ENCODE data around the gene NGFR. TPM values are rescaled to one million over a fixed set of nuclear protein-coding genes. Genes with fewer than 3 reads are reported as not detected.

Gene NGFR
- total and polyA plus RNA-seq, 12 donors: 1.8 to 22.9 (median 4.7) TPM

- intact Hi-C loops (cut with DNase I): no loop called here
- ATAC-seq (peak in 2 of 8 donors; percentile 40 to 53), DNase-seq (peak in 1 of 2 donors; percentile 35)
- Histone ChIP-seq H3K36me3 (no peaks in the 10 kb centered on the region), H3K27ac (no peak overlapping the region), H3K4me3 (no peak overlapping the region), H3K27me3 (peaks cover 0 to 81% (median 65%) of the 10 kb centered on the region in 7 donors), H3K4me1 (peaks cover 0 to 9% (median 0%) of the 10 kb centered on the region in 9 donors), H3K9me3 (no peaks in the 10 kb centered on the region)
- 36 to 39% methylated on average over 8 of the region's 8 CpGs for WGBS, 2 donors
- no peak for TF ChIP-seq CTCF (IDR thresholded peaks at IDR 0.05)
Observed at GRCh38 chr17:49488612-49489011, 6.5 kb upstream of the NGFR start.

- no peak for DNase-seq
- H3K36me3 ChIP-seq: no peaks in the 10 kb centered on the region
- H3K27ac ChIP-seq: no peak overlapping the region
- 91% methylated on average over 4 of the region's 4 CpGs for WGBS, 2 donors
- H3K4me1 ChIP-seq: peaks cover 0 to 9% (median 0%) of the 10 kb centered on the region in 9 donors
- no peak for TF ChIP-seq CTCF (IDR thresholded peaks at IDR 0.05)
- intact Hi-C loops (cut with DNase I): no loop called here
- peaks cover 0 to 85% (median 61%) of the 10 kb centered on the region in 7 donors for H3K27me3 ChIP-seq
- no peak overlapping the region for H3K4me3 ChIP-seq
- H3K9me3 ChIP-seq: no peaks in the 10 kb centered on the region
- ATAC-seq: no peak
Observed at GRCh38 chr17:49489348-49489747, 5.7 kb upstream of the NGFR start.

DNA sequence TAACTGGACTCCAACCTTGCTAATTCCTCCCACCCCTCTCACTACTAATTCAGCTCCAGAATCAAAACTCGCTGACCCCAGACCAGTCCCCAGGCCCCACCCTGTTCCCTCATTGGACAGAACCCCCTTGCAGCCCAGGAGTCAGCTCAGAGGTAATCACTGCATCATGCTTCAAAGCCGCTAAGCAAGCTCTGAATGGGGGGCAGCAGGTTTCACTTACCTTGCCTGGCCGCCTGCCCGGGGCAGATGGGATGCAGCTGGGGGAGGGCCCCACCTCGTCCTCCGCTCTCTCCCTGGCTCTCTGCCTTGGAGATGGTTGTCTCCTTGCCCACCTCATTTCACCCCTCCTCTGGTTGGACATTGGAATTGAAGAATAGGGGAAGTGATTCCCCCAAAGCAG, 4.8 kb upstream of the NGFR start:
- Histone ChIP-seq H3K27me3 (peaks cover 0 to 88% (median 57%) of the 10 kb centered on the region in 7 donors), H3K9me3 (no peaks in the 10 kb centered on the region), H3K4me3 (no peak overlapping the region), H3K27ac (no peak overlapping the region), H3K36me3 (no peaks in the 10 kb centered on the region), H3K4me1 (peaks cover 0 to 15% (median 2%) of the 10 kb centered on the region in 9 donors)
- no peak for ATAC-seq
- DNase-seq: no peak
- TF ChIP-seq CTCF (IDR thresholded peaks at IDR 0.05): no peak
- 82 to 85% methylated on average over 6 of the region's 6 CpGs for WGBS, 2 donors
- intact Hi-C loops (cut with DNase I): loop anchor here in 1 of 10 donors (10.0 kb wide), 1 partner anchor 55 kb away; no protein-coding TSS in a partner anchor

GRCh38 chr17:49491192-49491769, 3.8 kb upstream of the NGFR start:
- H3K27ac ChIP-seq: no peak overlapping the region
- WGBS, 2 donors: 48 to 51% methylated on average over 5 of the region's 5 CpGs
- DNase-seq: no peak
- H3K4me3 ChIP-seq: no peak overlapping the region
- H3K9me3 ChIP-seq: no peaks in the 10 kb centered on the region
- peaks cover 0 to 20% (median 10%) of the 10 kb centered on the region in 9 donors for H3K4me1 ChIP-seq
- TF ChIP-seq CTCF (IDR thresholded peaks at IDR 0.05): no peak
- intact Hi-C loops (cut with DNase I): loop anchor here in 1 of 10 donors (10.0 kb wide), 1 partner anchor 56 kb away; no protein-coding TSS in a partner anchor
- no peaks in the 10 kb centered on the region for H3K36me3 ChIP-seq
- H3K27me3 ChIP-seq: peaks cover 0 to 88% (median 57%) of the 10 kb centered on the region in 7 donors
- ATAC-seq: no peak

Measured in heart right ventricle (tissue), 16 donors.